Glutamatergic neuron (in vitro differentiated cells): ENCODE results near the gene ACSS1. TPM values are rescaled to one million over a fixed set of nuclear protein-coding genes. Genes with fewer than 3 reads are reported as not detected.

Experiments used
- DNase-seq: peaks from one replicate; pipeline ENCODE4 v3.0.0; 2022
- H3K27ac Mint-ChIP-seq: one replicate; pipeline ENCODE4 v1.8.0; 2020; ENCODE audit warnings: mild to moderate bottlenecking, mixed read lengths, inconsistent platforms; ENCODE audit not compliant: unreplicated experiment
- H3K27me3 Mint-ChIP-seq: one replicate; pipeline ENCODE4 v1.8.0; 2020; ENCODE audit warnings: mild to moderate bottlenecking, moderate library complexity, mixed read lengths, inconsistent platforms; ENCODE audit not compliant: unreplicated experiment
- H3K36me3 Mint-ChIP-seq: one replicate; pipeline ENCODE4 v1.8.0; 2020; ENCODE audit warnings: mild to moderate bottlenecking, mixed read lengths, inconsistent platforms; ENCODE audit not compliant: unreplicated experiment
- H3K4me1 Mint-ChIP-seq: one replicate; pipeline ENCODE4 v1.8.0; 2020; ENCODE audit warnings: mild to moderate bottlenecking, low read depth, mixed read lengths, inconsistent platforms; ENCODE audit not compliant: unreplicated experiment
- H3K4me3 Mint-ChIP-seq: one replicate; pipeline ENCODE4 v1.8.0; 2020; ENCODE audit warnings: mild to moderate bottlenecking, mixed read lengths, inconsistent platforms; ENCODE audit not compliant: unreplicated experiment
- H3K9me3 Mint-ChIP-seq: one replicate; pipeline ENCODE4 v1.8.0; 2020; ENCODE audit warnings: mild to moderate bottlenecking, moderate library complexity, mixed read lengths, inconsistent platforms; ENCODE audit not compliant: unreplicated experiment
- CTCF ChIP-seq: fragments of 200-600 bp; sonication (generic); IDR thresholded peaks from one replicate; pipeline ENCODE4 v1.5.0; 2021; ENCODE audit not compliant: partially characterized antibody, unreplicated experiment
- long read RNA-seq: library from polyadenylated mRNA; unstranded; transcript quantifications from one replicate; pipeline ENCODE4 v2.0.0, GENCODE V29; 2020; ENCODE audit not compliant: unreplicated experiment
- total RNA-seq: library from RNA; stranded (reverse); fragmentation: NEBNext Ultra II Directional; extraction: Animal tissue kit (Norgen Biotek cat#: 25700); gene quantifications from one replicate; pipeline ENCODE4 v1.2.1, GENCODE V29; 2021; ENCODE audit not compliant: unreplicated experiment

The ACSS1 gene
- total RNA-seq, result not detected
- long read RNA-seq, result 0 reads

- Mint-ChIP-seq H3K27me3 (peaks cover 25% of the 10 kb centered on the region), H3K4me1 (no peaks in the 10 kb centered on the region), H3K36me3 (peaks cover 10% of the 10 kb centered on the region), H3K9me3 (peaks cover 9% of the 10 kb centered on the region), H3K4me3 (peak within 1 kb of the TSS; percentile 64), H3K27ac (no peak within 1 kb of the TSS)
- no peak for DNase-seq
- TF ChIP-seq CTCF, result no peak
Observed at GRCh38 chr20:25058051-25058846, at the start of gene ACSS1. Gene ACSS1, minus strand, starts transcription at chr20:25058139. Its CDS starts 37 bp downstream, at chr20:25058102.

GRCh38 chr20:25103526-25103925 is 45.6 kb upstream of the ACSS1 start:
- H3K4me1 Mint-ChIP-seq, result no peaks in the 10 kb centered on the region
- H3K36me3 Mint-ChIP-seq, result peaks cover 5% of the 10 kb centered on the region
- peaks cover 2% of the 10 kb centered on the region for H3K27me3 Mint-ChIP-seq
- no peak overlapping the region for H3K27ac Mint-ChIP-seq
- DNase-seq, result no peak
- no peak for TF ChIP-seq CTCF
- H3K9me3 Mint-ChIP-seq, result no peaks in the 10 kb centered on the region
- H3K4me3 Mint-ChIP-seq, result no peak overlapping the region

GRCh38 chr20:25100914-25101313 is 43.0 kb upstream of the ACSS1 start:
- Mint-ChIP-seq H3K27ac (no peak overlapping the region), H3K9me3 (no peaks in the 10 kb centered on the region), H3K36me3 (no peaks in the 10 kb centered on the region), H3K4me3 (no peak overlapping the region), H3K4me1 (no peaks in the 10 kb centered on the region), H3K27me3 (no peaks in the 10 kb centered on the region)
- no peak for TF ChIP-seq CTCF
- no peak for DNase-seq

GRCh38 chr20:25099601-25100140 is 41.7 kb upstream of the ACSS1 start:
- H3K27me3 Mint-ChIP-seq, result no peaks in the 10 kb centered on the region
- no peak for DNase-seq
- H3K4me1 Mint-ChIP-seq, result no peaks in the 10 kb centered on the region
- H3K9me3 Mint-ChIP-seq, result no peaks in the 10 kb centered on the region
- no peak for TF ChIP-seq CTCF
- no peak overlapping the region for H3K27ac Mint-ChIP-seq
- H3K36me3 Mint-ChIP-seq, result no peaks in the 10 kb centered on the region
- no peak overlapping the region for H3K4me3 Mint-ChIP-seq

GRCh38 chr20:25097498-25097897 is 39.6 kb upstream of the ACSS1 start:
- no peaks in the 10 kb centered on the region for H3K36me3 Mint-ChIP-seq
- no peaks in the 10 kb centered on the region for H3K9me3 Mint-ChIP-seq
- H3K27ac Mint-ChIP-seq, result no peak overlapping the region
- H3K4me3 Mint-ChIP-seq, result no peak overlapping the region
- no peak for TF ChIP-seq CTCF
- no peaks in the 10 kb centered on the region for H3K4me1 Mint-ChIP-seq
- DNase-seq, result no peak
- H3K27me3 Mint-ChIP-seq, result no peaks in the 10 kb centered on the region
